HepG2 (cell line): ENCODE results near the gene PRCD. TPM values are rescaled to one million over a fixed set of nuclear protein-coding genes. Genes with fewer than 3 reads are reported as not detected.
A peak's percentile ranks its signal among the peaks of the same experiment; 100 is the strongest.

Experiments
- BORCS8-MEF2B ChIP-seq: sonication (generic); formaldehyde crosslinking; IDR thresholded peaks from 2 replicates; pipeline ENCODE4 v1.8.0; 2022; ENCODE audit warnings: mild to moderate bottlenecking, missing genetic modification reagents
- FOXC1 ChIP-seq: sonication (generic); formaldehyde crosslinking; IDR thresholded peaks from 2 replicates; pipeline ENCODE4 v1.8.0; 2022; ENCODE audit warnings: mild to moderate bottlenecking, missing genetic modification reagents, borderline replicate concordance
- KDM3A ChIP-seq: IDR thresholded peaks from 2 replicates; pipeline ENCODE4 v1.6.1; 2018; ENCODE audit warnings: low read depth, missing compliant biosample characterization
- KDM5B ChIP-seq: sonication (generic); formaldehyde crosslinking; IDR thresholded peaks from 2 replicates; pipeline ENCODE4 v1.4.0; 2020; ENCODE audit warnings: missing genetic modification reagents, mild to moderate bottlenecking, borderline replicate concordance
- KLF15 ChIP-seq: sonication (generic); formaldehyde crosslinking; IDR thresholded peaks from 2 replicates; pipeline ENCODE4 v1.8.1; 2023; ENCODE audit warnings: borderline replicate concordance, mild to moderate bottlenecking, inconsistent platforms, missing genetic modification reagents, mixed read lengths
- MYPOP ChIP-seq: sonication (generic); formaldehyde crosslinking; IDR thresholded peaks from 2 replicates; pipeline ENCODE4 v1.8.1; 2023; ENCODE audit warnings: mild to moderate bottlenecking, moderate library complexity, missing genetic modification reagents
- PITX1 ChIP-seq: sonication (generic); formaldehyde crosslinking; IDR thresholded peaks from 2 replicates; pipeline ENCODE4 v1.5.1; 2020; ENCODE audit warnings: mild to moderate bottlenecking, missing genetic modification reagents
- SIX1 ChIP-seq: sonication (generic); formaldehyde crosslinking; IDR thresholded peaks from 2 replicates; pipeline ENCODE4 v1.4.0; 2020; ENCODE audit warnings: missing genetic modification reagents, borderline replicate concordance
- SPEN ChIP-seq: sonication (generic); formaldehyde crosslinking; IDR thresholded peaks from 2 replicates; pipeline ENCODE4 v1.5.1; 2020; ENCODE audit warnings: low read depth, mild to moderate bottlenecking, missing genetic modification reagents
- STAG1 ChIP-seq: sonication (generic); formaldehyde crosslinking; IDR thresholded peaks from 2 replicates; pipeline ENCODE4 v1.4.0; 2020; ENCODE audit warnings: missing genetic modification reagents
- ZBTB14 ChIP-seq: sonication (generic); formaldehyde crosslinking; IDR thresholded peaks from 2 replicates; pipeline ENCODE4 v1.4.0; 2020; ENCODE audit warnings: missing genetic modification reagents
- ZBTB8A ChIP-seq: sonication (generic); formaldehyde crosslinking; IDR thresholded peaks from 2 replicates; pipeline ENCODE4 v1.4.0; 2020; ENCODE audit warnings: mild to moderate bottlenecking, low read depth, missing genetic modification reagents, borderline replicate concordance
- ZNF12 ChIP-seq: sonication (generic); formaldehyde crosslinking; IDR thresholded peaks from 2 replicates; pipeline ENCODE4 v1.5.0; 2020; ENCODE audit warnings: missing genetic modification reagents
- ZNF251 ChIP-seq: sonication (generic); formaldehyde crosslinking; IDR thresholded peaks from 2 replicates; pipeline ENCODE4 v1.9.0; 2021; ENCODE audit warnings: mild to moderate bottlenecking, missing genetic modification reagents
- ZNF256 ChIP-seq: sonication (generic); formaldehyde crosslinking; conservative IDR thresholded peaks from 2 replicates; pipeline ENCODE4 v1.4.0; 2020; ENCODE audit warnings: missing genetic modification reagents
- ZNF331 ChIP-seq: sonication (generic); formaldehyde crosslinking; IDR thresholded peaks from 2 replicates; pipeline ENCODE4 v1.4.0; 2020; ENCODE audit warnings: missing genetic modification reagents
- ZNF564 ChIP-seq: sonication (generic); formaldehyde crosslinking; IDR thresholded peaks from 2 replicates; pipeline ENCODE4 v1.8.1; 2023; ENCODE audit warnings: mild to moderate bottlenecking, missing genetic modification reagents
- ZNF615 ChIP-seq: sonication (generic); formaldehyde crosslinking; IDR thresholded peaks from 2 replicates; pipeline ENCODE4 v1.5.0; 2020; ENCODE audit warnings: mild to moderate bottlenecking, missing genetic modification reagents, borderline replicate concordance
- ZNF788 ChIP-seq: sonication (generic); formaldehyde crosslinking; IDR thresholded peaks from 2 replicates; pipeline ENCODE4 v1.5.0; 2020; ENCODE audit warnings: mild to moderate bottlenecking, missing genetic modification reagents, borderline replicate concordance
- polyA plus RNA-seq, 8 experiments: library from polyadenylated mRNA; depleted of rRNA in 3 of 8; stranded (reverse) in 7 of 8; unstranded in 1 of 8; fragments of >200 nt; fragmentation: Illumina TruSeq in 4 of 8; extraction: Trizol in 4 of 8; gene quantifications; 2 replicates each; pipeline versions ENCODE4 v1.2.1 to v1.2.3, GENCODE V29; 2011 to 2016; ENCODE audit warnings: low read depth in 4 of 8, missing spikeins in 1 of 8, mixed read lengths in 1 of 8; ENCODE audit not compliant: insufficient read depth in 1 of 8
- total RNA-seq, 5 experiments: library from RNA; depleted of rRNA; stranded (reverse); fragments of >200 nt; fragmentation: Illumina TruSeq; extraction: Trizol; gene quantifications; 2 replicates each; pipeline ENCODE4 v1.2.3, GENCODE V29; 2016; ENCODE audit warnings: low read depth in 1 of 5
- TF ChIP-seq, protein P1 (sequence below): sonication (generic); formaldehyde crosslinking; IDR thresholded peaks from 2 replicates; pipeline ENCODE4 v1.9.0; 2021; ENCODE audit warnings: missing genetic modification reagents, mild to moderate bottlenecking, borderline replicate concordance
- TF ChIP-seq, protein P2 (sequence below): sonication (generic); IDR thresholded peaks from 2 replicates; pipeline ENCODE4 v1.6.1; 2016; ENCODE audit warnings: low read depth, borderline replicate concordance
- TF ChIP-seq, protein P3 (sequence below): sonication (generic); formaldehyde crosslinking; IDR thresholded peaks from 2 replicates; pipeline ENCODE4 v1.4.0; 2020; ENCODE audit warnings: missing genetic modification reagents; ENCODE audit errors: not compliant biosample characterization
- TF ChIP-seq, protein P4 (sequence below): IDR thresholded peaks from 2 replicates; pipeline ENCODE4 v1.6.1; 2016; ENCODE audit warnings: mild to moderate bottlenecking, missing biosample characterization, missing genetic modification reagents

PRCD gene
- total and polyA plus RNA-seq, 2 of the 13 experiments (the other 11 are each of a cell fraction or from before 2014, with no cell fraction given): 0.51 TPM; not detected in 1

DNA sequence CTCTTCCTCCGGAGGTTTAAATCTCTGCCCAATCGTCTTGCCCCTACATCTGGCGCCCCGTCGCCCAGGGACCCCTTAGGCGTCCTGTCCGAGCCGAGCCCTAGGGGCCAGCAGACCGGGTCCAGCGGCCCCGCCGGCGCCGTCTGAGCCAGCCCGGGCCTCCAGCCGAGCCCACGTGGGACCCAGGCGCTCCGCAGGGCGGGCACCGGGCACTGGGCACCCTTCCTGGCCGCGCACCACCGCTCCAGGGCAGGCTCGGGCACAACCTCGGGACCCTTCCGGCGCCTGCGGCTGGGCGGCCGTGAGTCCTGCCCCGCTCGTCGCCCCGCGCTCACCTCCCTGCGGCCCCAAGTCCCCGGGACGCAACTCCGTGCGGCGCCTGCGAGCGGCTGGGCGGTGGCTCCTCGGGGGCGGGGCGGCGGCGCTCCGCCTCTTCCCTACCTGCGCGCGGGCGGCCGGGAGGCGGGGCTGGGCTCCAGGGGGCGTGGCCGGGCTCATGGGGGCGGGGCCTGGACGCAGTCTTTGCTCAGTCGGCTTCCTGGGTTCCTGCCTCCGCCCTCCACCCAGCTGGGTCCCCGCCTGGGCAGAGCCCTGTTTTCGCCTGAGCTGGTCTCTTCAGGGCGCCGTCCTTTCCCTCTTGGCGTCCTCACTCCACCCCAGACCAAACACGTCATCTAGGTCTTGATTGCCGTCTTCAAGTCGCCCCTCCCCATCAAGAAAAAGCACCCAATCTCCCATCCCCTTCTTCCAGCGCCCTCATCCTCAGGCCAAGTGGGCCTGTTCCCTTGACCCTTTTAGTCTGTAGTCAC lies 38.6 kb upstream of the PRCD start, which contains the start of gene RHBDF2 (continued):
- TF ChIP-seq MYPOP (CRISPR knock-in tag) (peak; percentile 71; the same call in 1 of the 2 replicates), BORCS8-MEF2B (CRISPR knock-in tag) (0 out of 2 replicates have a peak, but pooled peaks have one; percentile 15), SPEN (peak; percentile 40; the same call in 1 of the 2 replicates), FOXC1 (CRISPR knock-in tag) (peak; percentile 6; the same call in 1 of the 2 replicates), KDM3A (no peak), KDM5B (CRISPR knock-in tag) (peak; percentile 52), ZNF256 (CRISPR knock-in tag) (no peak), PITX1 (CRISPR knock-in tag) (peak; percentile 26), ZNF331 (CRISPR knock-in tag) (peak; percentile 26; the same call in 1 of the 2 replicates), STAG1 (CRISPR knock-in tag) (no peak; the same call in 1 of the 2 replicates), KLF15 (CRISPR knock-in tag) (no peak), SIX1 (CRISPR knock-in tag) (no peak), ZNF251 (CRISPR knock-in tag) (no peak), ZBTB14 (0 out of 2 replicates have a peak, but pooled peaks have one; percentile 9), ZBTB8A (no peak; the same call in 1 of the 2 replicates), ZNF12 (CRISPR knock-in tag) (no peak), ZNF788 (CRISPR knock-in tag) (peak; percentile 69), ZNF615 (no peak), ZNF564 (CRISPR knock-in tag) (peak; percentile 60; the same call in 1 of the 2 replicates)
- TF ChIP-seq, protein P1, sequence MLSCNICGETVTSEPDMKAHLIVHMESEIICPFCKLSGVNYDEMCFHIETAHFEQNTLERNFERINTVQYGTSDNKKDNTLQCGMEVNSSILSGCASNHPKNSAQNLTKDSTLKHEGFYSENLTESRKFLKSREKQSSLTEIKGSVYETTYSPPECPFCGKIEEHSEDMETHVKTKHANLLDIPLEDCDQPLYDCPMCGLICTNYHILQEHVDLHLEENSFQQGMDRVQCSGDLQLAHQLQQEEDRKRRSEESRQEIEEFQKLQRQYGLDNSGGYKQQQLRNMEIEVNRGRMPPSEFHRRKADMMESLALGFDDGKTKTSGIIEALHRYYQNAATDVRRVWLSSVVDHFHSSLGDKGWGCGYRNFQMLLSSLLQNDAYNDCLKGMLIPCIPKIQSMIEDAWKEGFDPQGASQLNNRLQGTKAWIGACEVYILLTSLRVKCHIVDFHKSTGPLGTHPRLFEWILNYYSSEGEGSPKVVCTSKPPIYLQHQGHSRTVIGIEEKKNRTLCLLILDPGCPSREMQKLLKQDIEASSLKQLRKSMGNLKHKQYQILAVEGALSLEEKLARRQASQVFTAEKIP: no peak
- TF ChIP-seq, protein P2, sequence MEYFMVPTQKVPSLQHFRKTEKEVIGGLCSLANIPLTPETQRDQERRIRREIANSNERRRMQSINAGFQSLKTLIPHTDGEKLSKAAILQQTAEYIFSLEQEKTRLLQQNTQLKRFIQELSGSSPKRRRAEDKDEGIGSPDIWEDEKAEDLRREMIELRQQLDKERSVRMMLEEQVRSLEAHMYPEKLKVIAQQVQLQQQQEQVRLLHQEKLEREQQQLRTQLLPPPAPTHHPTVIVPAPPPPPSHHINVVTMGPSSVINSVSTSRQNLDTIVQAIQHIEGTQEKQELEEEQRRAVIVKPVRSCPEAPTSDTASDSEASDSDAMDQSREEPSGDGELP: peak; percentile 90
- TF ChIP-seq, protein P3, sequence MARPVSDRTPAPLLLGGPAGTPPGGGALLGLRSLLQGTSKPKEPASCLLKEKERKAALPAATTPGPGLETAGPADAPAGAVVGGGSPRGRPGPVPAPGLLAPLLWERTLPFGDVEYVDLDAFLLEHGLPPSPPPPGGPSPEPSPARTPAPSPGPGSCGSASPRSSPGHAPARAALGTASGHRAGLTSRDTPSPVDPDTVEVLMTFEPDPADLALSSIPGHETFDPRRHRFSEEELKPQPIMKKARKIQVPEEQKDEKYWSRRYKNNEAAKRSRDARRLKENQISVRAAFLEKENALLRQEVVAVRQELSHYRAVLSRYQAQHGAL (CRISPR knock-in tag): no peak
- TF ChIP-seq, protein P4, sequence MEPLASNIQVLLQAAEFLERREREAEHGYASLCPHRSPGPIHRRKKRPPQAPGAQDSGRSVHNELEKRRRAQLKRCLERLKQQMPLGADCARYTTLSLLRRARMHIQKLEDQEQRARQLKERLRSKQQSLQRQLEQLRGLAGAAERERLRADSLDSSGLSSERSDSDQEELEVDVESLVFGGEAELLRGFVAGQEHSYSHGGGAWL (CRISPR knock-in tag): peak; percentile 50; the same call in 1 of the 2 replicates
